ENCODE data around the gene MDH2.
"Not testable (repeated sequence)": the region's sequence is repeated elsewhere in the genome, so short reads cannot be mapped to it uniquely, and the experiment has no call there.

DNA sequence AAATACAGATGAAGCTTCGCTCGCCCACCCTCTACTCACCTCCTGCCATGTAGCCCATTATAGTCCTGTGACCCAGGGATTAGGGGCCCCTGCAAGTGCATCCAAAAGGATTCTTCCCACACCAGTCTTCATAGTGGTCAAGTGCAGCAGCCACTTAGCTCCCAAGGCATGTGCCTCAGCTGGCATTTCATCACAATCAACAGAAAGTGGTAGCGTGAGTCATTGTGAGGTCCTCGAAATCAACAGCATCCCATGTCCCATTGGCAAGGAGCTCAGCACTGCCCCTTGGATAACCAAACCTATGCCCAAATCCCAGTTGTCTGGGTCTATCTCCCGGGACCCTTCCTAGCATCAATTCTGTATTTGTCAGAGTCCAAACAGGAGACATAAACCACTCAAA, 45.6 kb downstream of the MDH2 start:
- TF ChIP-seq, protein P1, sequence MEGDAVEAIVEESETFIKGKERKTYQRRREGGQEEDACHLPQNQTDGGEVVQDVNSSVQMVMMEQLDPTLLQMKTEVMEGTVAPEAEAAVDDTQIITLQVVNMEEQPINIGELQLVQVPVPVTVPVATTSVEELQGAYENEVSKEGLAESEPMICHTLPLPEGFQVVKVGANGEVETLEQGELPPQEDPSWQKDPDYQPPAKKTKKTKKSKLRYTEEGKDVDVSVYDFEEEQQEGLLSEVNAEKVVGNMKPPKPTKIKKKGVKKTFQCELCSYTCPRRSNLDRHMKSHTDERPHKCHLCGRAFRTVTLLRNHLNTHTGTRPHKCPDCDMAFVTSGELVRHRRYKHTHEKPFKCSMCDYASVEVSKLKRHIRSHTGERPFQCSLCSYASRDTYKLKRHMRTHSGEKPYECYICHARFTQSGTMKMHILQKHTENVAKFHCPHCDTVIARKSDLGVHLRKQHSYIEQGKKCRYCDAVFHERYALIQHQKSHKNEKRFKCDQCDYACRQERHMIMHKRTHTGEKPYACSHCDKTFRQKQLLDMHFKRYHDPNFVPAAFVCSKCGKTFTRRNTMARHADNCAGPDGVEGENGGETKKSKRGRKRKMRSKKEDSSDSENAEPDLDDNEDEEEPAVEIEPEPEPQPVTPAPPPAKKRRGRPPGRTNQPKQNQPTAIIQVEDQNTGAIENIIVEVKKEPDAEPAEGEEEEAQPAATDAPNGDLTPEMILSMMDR (IDR thresholded peaks at IDR 0.05; ENCODE audit: low read depth, low read length, missing input control), result not testable (repeated sequence)
- not testable (repeated sequence) for TF ChIP-seq YY1 (IDR thresholded peaks at IDR 0.05); TAF1 (conservative IDR thresholded peaks at IDR 0.05); FOXA1 (IDR thresholded peaks at IDR 0.05); EGR1 (IDR thresholded peaks at IDR 0.05; ENCODE audit: low read depth in 2 of 2)
- TF ChIP-seq, protein P2, sequence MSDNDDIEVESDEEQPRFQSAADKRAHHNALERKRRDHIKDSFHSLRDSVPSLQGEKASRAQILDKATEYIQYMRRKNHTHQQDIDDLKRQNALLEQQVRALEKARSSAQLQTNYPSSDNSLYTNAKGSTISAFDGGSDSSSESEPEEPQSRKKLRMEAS (IDR thresholded peaks at IDR 0.05), result not testable (repeated sequence)

Measured in liver (tissue), 3 donors.